SK-N-SH (cell line): ENCODE measurements around the gene CNTD1. TPM values are rescaled to one million over a fixed set of nuclear protein-coding genes. Genes with fewer than 3 reads are reported as not detected.

Source experiments
- CTCF ChIA-PET: fragments of 300-600, 350-600 bp; formaldehyde crosslinking; extraction: SDS; loops from one replicate; lab custom pipeline; 2021; lab: Yijun Ruan, JAX
- POLR2A ChIA-PET: fragments of 350-600 bp; sonication (Branson Sonifier 250); formaldehyde crosslinking; extraction: SDS; loops from one replicate; lab custom pipeline; 2020; ENCODE audit warnings: antibody characterized with exemption, inconsistent platforms; lab: Yijun Ruan, JAX
- DNase-seq: peaks from one replicate; pipeline ENCODE4 v3.0.0; 2012
- H2AFZ ChIP-seq: fragments of 200-600 bp; sonication (generic); 2 replicates; pipeline ENCODE4 v1.8.1; 2016; ENCODE audit warnings: antibody characterized with exemption, mild to moderate bottlenecking, low read depth
- H3F3A ChIP-seq: fragments of 200-600 bp; sonication (generic); replicated peaks from 2 replicates; pipeline ENCODE3; 2016; ENCODE audit warnings: antibody characterized with exemption, mild to moderate bottlenecking; ENCODE audit not compliant: insufficient read depth
- H3K27ac ChIP-seq, 2 experiments: fragments of 200-500 bp in 1 of 2; fragments of 200-600 bp in 1 of 2; sonication (Bioruptor generic) in 1 of 2; sonication (generic), shearing (Covaris generic) in 1 of 2; 2 replicates each; pipeline versions ENCODE4 v1.5.1 to v1.6.1; 2014 to 2016; ENCODE audit warnings: low read depth in 2 of 2, inconsistent platforms in 1 of 2, low read length in 1 of 2, mild to moderate bottlenecking in 1 of 2, mixed read lengths in 1 of 2
- H3K27me3 ChIP-seq: fragments of 200-600 bp; sonication (generic), shearing (Covaris generic); 2 replicates; pipeline ENCODE4 v1.6.1; 2016; ENCODE audit warnings: mixed run types; ENCODE audit not compliant: insufficient read depth
- H3K36me3 ChIP-seq, 2 experiments: fragments of 200-500 bp in 1 of 2; fragments of 200-600 bp in 1 of 2; sonication (Bioruptor generic) in 1 of 2; sonication (generic) in 1 of 2; replicated peaks in 1 of 2; 2 replicates each; pipeline versions ENCODE3 to v1.5.1; 2014 to 2016; ENCODE audit warnings: low read length in 1 of 2, mild to moderate bottlenecking in 1 of 2; ENCODE audit not compliant: insufficient read depth in 2 of 2, control insufficient read depth in 1 of 2
- H3K4me1 ChIP-seq, 2 experiments: fragments of 200-500 bp in 1 of 2; fragments of 200-600 bp in 1 of 2; sonication (Bioruptor generic) in 1 of 2; sonication (generic), shearing (Covaris generic) in 1 of 2; 2 replicates each; pipeline versions ENCODE4 v1.5.1 to v1.6.1; 2014 to 2016; ENCODE audit warnings: low read depth in 1 of 2, low read length in 1 of 2, mixed run types in 1 of 2; ENCODE audit not compliant: insufficient read depth in 2 of 2, control insufficient read depth in 1 of 2
- H3K4me2 ChIP-seq: fragments of 200-600 bp; sonication (generic), shearing (Covaris generic); 2 replicates; pipeline ENCODE4 v1.6.1; 2017; ENCODE audit warnings: mixed run types
- H3K4me3 ChIP-seq, 2 experiments: fragments of 200-500 bp in 1 of 2; fragments of 200-600 bp in 1 of 2; sonication (Bioruptor generic) in 1 of 2; sonication (generic), shearing (Covaris generic) in 1 of 2; 2 replicates each; pipeline versions ENCODE4 v1.5.1 to v1.8.1; 2014 to 2016; ENCODE audit warnings: low read depth in 2 of 2, inconsistent platforms in 1 of 2, low read length in 1 of 2, mild to moderate bottlenecking in 1 of 2, mixed read lengths in 1 of 2, moderate library complexity in 1 of 2
- H3K79me2 ChIP-seq: fragments of 200-600 bp; sonication (generic); 2 replicates; pipeline ENCODE4 v1.8.1; 2017; ENCODE audit warnings: mild to moderate bottlenecking; ENCODE audit not compliant: insufficient read depth
- H3K9ac ChIP-seq: fragments of 200-600 bp; sonication (generic); 2 replicates; pipeline ENCODE4 v1.6.1; 2017; ENCODE audit warnings: mixed run types
- H3K9me2 ChIP-seq: fragments of 200-600 bp; sonication (generic); 2 replicates; pipeline ENCODE4 v1.6.1; 2017; ENCODE audit warnings: mixed run types
- H3K9me3 ChIP-seq: fragments of 200-600 bp; sonication (generic); 2 replicates; pipeline ENCODE4 v1.6.1; 2017; ENCODE audit warnings: mixed run types, mild to moderate bottlenecking, moderate library complexity
- H4K20me1 ChIP-seq: fragments of 200-600 bp; sonication (generic); 2 replicates; pipeline ENCODE4 v1.6.1; 2017; ENCODE audit warnings: mild to moderate bottlenecking, mixed run types; ENCODE audit not compliant: insufficient read depth
- CHD2 ChIP-seq: fragments of 150-350 bp; IDR thresholded peaks from 2 replicates; pipeline ENCODE4 v1.6.1; 2018; ENCODE audit warnings: low read length; ENCODE audit not compliant: partially characterized antibody
- ELF1 ChIP-seq: IDR thresholded peaks from 2 replicates; pipeline ENCODE4 v1.4.0; 2012
- FOSL2 ChIP-seq: IDR thresholded peaks from 2 replicates; pipeline ENCODE4 v1.4.0; 2012; ENCODE audit warnings: low read depth, mild to moderate bottlenecking, moderate library complexity, borderline replicate concordance
- GATA2 ChIP-seq: sonication (generic); formaldehyde crosslinking; IDR thresholded peaks from 2 replicates; pipeline ENCODE4 v1.5.0; 2020; ENCODE audit warnings: mild to moderate bottlenecking, missing genetic modification reagents
- MAX ChIP-seq: IDR thresholded peaks from 2 replicates; pipeline ENCODE4 v1.4.0; 2012; ENCODE audit warnings: low read depth
- MEF2A ChIP-seq: IDR thresholded peaks from 2 replicates; pipeline ENCODE4 v1.4.0; 2012; ENCODE audit warnings: low read depth, borderline replicate concordance
- MXI1 ChIP-seq: IDR thresholded peaks from 2 replicates; pipeline ENCODE4 v1.6.1; 2012; ENCODE audit warnings: mild to moderate bottlenecking, low read depth, low read length, improper control_type of control experiment
- RCOR1 ChIP-seq: fragments of 150-350 bp; IDR thresholded peaks from 2 replicates; pipeline ENCODE4 v1.6.1; 2017; ENCODE audit warnings: antibody characterized with exemption, low read length
- RFX5 ChIP-seq: IDR thresholded peaks from 2 replicates; pipeline ENCODE4 v1.6.1; 2012; ENCODE audit warnings: mild to moderate bottlenecking, improper control_type of control experiment, low read length
- RXRA ChIP-seq: IDR thresholded peaks from 2 replicates; pipeline ENCODE4 v1.4.0; 2012; ENCODE audit warnings: low read depth, mild to moderate bottlenecking, borderline replicate concordance
- SMC3 ChIP-seq: IDR thresholded peaks from 2 replicates; pipeline ENCODE4 v1.6.1; 2012; ENCODE audit warnings: low read depth, low read length, improper control_type of control experiment
- TEAD4 ChIP-seq: IDR thresholded peaks from 2 replicates; pipeline ENCODE4 v1.4.0; 2012; ENCODE audit warnings: mild to moderate bottlenecking, borderline replicate concordance; ENCODE audit not compliant: insufficient read depth
- USF2 ChIP-seq: fragments of 150-350 bp; IDR thresholded peaks from 2 replicates; pipeline ENCODE4 v1.6.1; 2017; ENCODE audit warnings: antibody characterized with exemption, low read length, low read depth, borderline replicate concordance
- YY1 ChIP-seq: IDR thresholded peaks from 2 replicates; pipeline ENCODE4 v1.4.0; 2012; ENCODE audit warnings: low read depth, mild to moderate bottlenecking
- WGBS: methylation state at CpG from one replicate; pipeline ENCODE4 v1.1.6; 2017; ENCODE audit warnings: low lambda C conversion rate; 5-methylcytosine and 5-hydroxymethylcytosine counted together
- polyA plus RNA-seq, 3 experiments: library from polyadenylated mRNA; depleted of rRNA; stranded (reverse); fragments of >200 nt; gene quantifications; 2 replicates each; pipeline ENCODE4 v1.2.3, GENCODE V29; 2012
- TF ChIP-seq, protein P1 (sequence below): IDR thresholded peaks from 2 replicates; pipeline ENCODE4; 2012
- TF ChIP-seq, protein P2 (sequence below): fragments of 200-600 bp; sonication (generic); IDR thresholded peaks from 2 replicates; pipeline ENCODE4 v1.6.1; 2017; ENCODE audit warnings: antibody characterized with exemption, mild to moderate bottlenecking, moderate library complexity
- TF ChIP-seq, protein P3 (sequence below): fragments of 150-350 bp; IDR thresholded peaks from 2 replicates; pipeline ENCODE4 v1.6.1; 2016; ENCODE audit warnings: mild to moderate bottlenecking, low read depth, low read length

CNTD1 gene
- polyA plus RNA-seq, 1 of the 3 experiments (the other 2 are of a cell fraction) = not detected

DNA sequence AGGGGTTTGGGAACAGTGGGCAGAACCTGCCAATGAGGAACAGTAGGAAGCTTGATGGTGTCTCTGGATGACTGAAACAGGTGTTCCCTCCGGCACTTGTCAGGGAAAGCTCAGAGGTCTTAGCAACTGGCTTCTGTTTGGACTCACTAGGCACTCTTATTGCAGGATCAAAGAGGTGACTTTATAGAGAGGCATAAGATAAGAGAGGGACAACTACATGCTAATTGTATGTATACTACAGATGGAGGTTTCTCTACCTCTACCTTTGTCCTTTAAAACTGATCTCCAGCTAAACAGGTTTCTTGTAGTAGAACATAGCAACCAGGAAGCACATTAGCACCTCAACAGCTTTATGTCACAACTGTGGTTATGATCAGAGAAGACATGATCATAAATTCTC lies 7.6 kb downstream of the CNTD1 start:
- Histone ChIP-seq H3K9me2 (no peaks in the 10 kb centered on the region), H3K4me1 (peaks cover 0 to 8% of the 10 kb centered on the region in 2 experiments; a peak in 2 of 4 replicates), H3K79me2 (no peaks in the 10 kb centered on the region), H3K36me3 (peaks cover 4 to 17% of the 10 kb centered on the region in 2 experiments), H3K4me3 (no peak overlapping the region), H3K9me3 (no peaks in the 10 kb centered on the region), H3K9ac (no peak overlapping the region), H4K20me1 (no peaks in the 10 kb centered on the region; the same call in 1 of the 2 replicates), H3K27me3 (no peaks in the 10 kb centered on the region), H3K27ac (no peak overlapping the region), H2AFZ (no peak overlapping the region), H3F3A (peaks cover 20% of the 10 kb centered on the region), H3K4me2 (no peak overlapping the region)
- WGBS = 100% methylated on average over 1 of the region's 1 CpG
- ChIA-PET POLR2A (no interaction called here), CTCF (interaction anchor here (0.6 to 4.8 kb wide), 3 partner anchors 13 to 345 kb away, joined by 5 to 35 read pairs (median 23); partner anchors contain the start of gene BECN1)
- TF ChIP-seq TEAD4 (no peak), RCOR1 (no peak), YY1 (no peak), CHD2 (no peak), MAX (no peak), MEF2A (no peak), RFX5 (no peak), GATA2 (CRISPR knock-in tag) (no peak), FOSL2 (no peak), ELF1 (no peak), RXRA (no peak), USF2 (no peak), SMC3 (no peak), MXI1 (no peak)
- TF ChIP-seq, protein P1, sequence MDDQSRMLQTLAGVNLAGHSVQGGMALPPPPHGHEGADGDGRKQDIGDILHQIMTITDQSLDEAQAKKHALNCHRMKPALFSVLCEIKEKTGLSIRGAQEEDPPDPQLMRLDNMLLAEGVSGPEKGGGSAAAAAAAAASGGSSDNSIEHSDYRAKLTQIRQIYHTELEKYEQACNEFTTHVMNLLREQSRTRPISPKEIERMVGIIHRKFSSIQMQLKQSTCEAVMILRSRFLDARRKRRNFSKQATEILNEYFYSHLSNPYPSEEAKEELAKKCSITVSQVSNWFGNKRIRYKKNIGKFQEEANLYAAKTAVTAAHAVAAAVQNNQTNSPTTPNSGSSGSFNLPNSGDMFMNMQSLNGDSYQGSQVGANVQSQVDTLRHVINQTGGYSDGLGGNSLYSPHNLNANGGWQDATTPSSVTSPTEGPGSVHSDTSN = no peak
- TF ChIP-seq, protein P2, sequence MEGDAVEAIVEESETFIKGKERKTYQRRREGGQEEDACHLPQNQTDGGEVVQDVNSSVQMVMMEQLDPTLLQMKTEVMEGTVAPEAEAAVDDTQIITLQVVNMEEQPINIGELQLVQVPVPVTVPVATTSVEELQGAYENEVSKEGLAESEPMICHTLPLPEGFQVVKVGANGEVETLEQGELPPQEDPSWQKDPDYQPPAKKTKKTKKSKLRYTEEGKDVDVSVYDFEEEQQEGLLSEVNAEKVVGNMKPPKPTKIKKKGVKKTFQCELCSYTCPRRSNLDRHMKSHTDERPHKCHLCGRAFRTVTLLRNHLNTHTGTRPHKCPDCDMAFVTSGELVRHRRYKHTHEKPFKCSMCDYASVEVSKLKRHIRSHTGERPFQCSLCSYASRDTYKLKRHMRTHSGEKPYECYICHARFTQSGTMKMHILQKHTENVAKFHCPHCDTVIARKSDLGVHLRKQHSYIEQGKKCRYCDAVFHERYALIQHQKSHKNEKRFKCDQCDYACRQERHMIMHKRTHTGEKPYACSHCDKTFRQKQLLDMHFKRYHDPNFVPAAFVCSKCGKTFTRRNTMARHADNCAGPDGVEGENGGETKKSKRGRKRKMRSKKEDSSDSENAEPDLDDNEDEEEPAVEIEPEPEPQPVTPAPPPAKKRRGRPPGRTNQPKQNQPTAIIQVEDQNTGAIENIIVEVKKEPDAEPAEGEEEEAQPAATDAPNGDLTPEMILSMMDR = no peak
- TF ChIP-seq, protein P3, sequence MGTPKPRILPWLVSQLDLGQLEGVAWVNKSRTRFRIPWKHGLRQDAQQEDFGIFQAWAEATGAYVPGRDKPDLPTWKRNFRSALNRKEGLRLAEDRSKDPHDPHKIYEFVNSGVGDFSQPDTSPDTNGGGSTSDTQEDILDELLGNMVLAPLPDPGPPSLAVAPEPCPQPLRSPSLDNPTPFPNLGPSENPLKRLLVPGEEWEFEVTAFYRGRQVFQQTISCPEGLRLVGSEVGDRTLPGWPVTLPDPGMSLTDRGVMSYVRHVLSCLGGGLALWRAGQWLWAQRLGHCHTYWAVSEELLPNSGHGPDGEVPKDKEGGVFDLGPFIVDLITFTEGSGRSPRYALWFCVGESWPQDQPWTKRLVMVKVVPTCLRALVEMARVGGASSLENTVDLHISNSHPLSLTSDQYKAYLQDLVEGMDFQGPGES = no peak
- DNase-seq = no peak
